HCT116 (cell line): ENCODE data around the gene ZNF83. TPM values are rescaled to one million over a fixed set of nuclear protein-coding genes. Genes with fewer than 3 reads are reported as not detected.
"Not testable (repeated sequence)": the region's sequence is repeated elsewhere in the genome, so short reads cannot be mapped to it uniquely, and the experiment has no call there.

Experiments
- ATAC-seq: fragments of 200-7000 bp; cut with Tn5 transposase; 2 replicates; pipeline ENCODE4 v1.9.1; 2020; ENCODE audit warnings: mild to moderate bottlenecking, moderate library complexity
- BruUV-seq: library from RNA; stranded (reverse); fragments of 400-500 nt; replicated peaks from 2 replicates; lab custom pipeline; 2021; lab: Mats Ljungman, UMichigan
- CTCF ChIA-PET: fragments of 300-600 bp; sonication (Branson Sonifier 250); formaldehyde crosslinking; loops from one replicate; lab custom pipeline; 2021; ENCODE audit warnings: antibody characterized with exemption; lab: Charles Lee
- POLR2A ChIA-PET: fragments of 300-600, 350-600 bp; sonication (Branson Sonifier 250); formaldehyde crosslinking; loops from one replicate; lab custom pipeline; 2021; ENCODE audit warnings: antibody characterized with exemption; lab: Charles Lee
- RAD21 ChIA-PET, 2 experiments: fragments of 300-600 bp; sonication (Branson Sonifier 250); formaldehyde crosslinking; loops; one replicate each; lab custom pipeline; 2023; ENCODE audit warnings: low total read pairs in 2 of 2; ENCODE audit not compliant: uncharacterized antibody in 2 of 2, unreplicated experiment in 2 of 2, low non-redundant PET in 1 of 2; lab: Charles Lee
- DNase-seq: peaks from one replicate; pipeline ENCODE4 v3.0.0-alpha.2; 2010; ENCODE audit warnings: low read depth, low spot score
- H2AFZ ChIP-seq: fragments of 200-600 bp; shearing (Covaris generic), sonication (generic); 2 replicates; pipeline ENCODE4 v1.6.1; 2017; ENCODE audit warnings: low read depth, mixed run types, mixed read lengths, antibody characterized with exemption, low read length; ENCODE audit not compliant: poor library complexity, severe bottlenecking
- H3K27ac ChIP-seq: 2 replicates; pipeline ENCODE4 v1.5.1; 2012; ENCODE audit warnings: low read depth, low read length
- H3K27me3 ChIP-seq: fragments of 200-600 bp; sonication (generic); 2 replicates; pipeline ENCODE4 v1.6.1; 2016; ENCODE audit warnings: mixed run types, low read length, mixed read lengths; ENCODE audit not compliant: insufficient read depth
- H3K36me3 ChIP-seq, 2 experiments: fragments of 200-500 bp in 1 of 2; fragments of 200-600 bp in 1 of 2; sonication (Bioruptor generic) in 1 of 2; sonication (generic) in 1 of 2; 2 replicates each; pipeline versions ENCODE4 v1.5.1 to v1.6.1; 2014 to 2016; ENCODE audit warnings: low read length in 2 of 2, inconsistent platforms in 1 of 2, mixed read lengths in 1 of 2, mixed run types in 1 of 2; ENCODE audit not compliant: insufficient read depth in 2 of 2, control insufficient read depth in 1 of 2
- H3K4me1 ChIP-seq, 2 experiments: fragments of 200-600 bp in 1 of 2; sonication (generic) in 1 of 2; 2 replicates each; pipeline versions ENCODE4 v1.5.1 to v1.6.1; 2012 to 2017; ENCODE audit warnings: low read length in 2 of 2, inconsistent platforms in 1 of 2, mild to moderate bottlenecking in 1 of 2, mixed read lengths in 1 of 2, mixed run types in 1 of 2, moderate library complexity in 1 of 2; ENCODE audit not compliant: insufficient read depth in 2 of 2, control insufficient read depth in 1 of 2
- H3K4me2 ChIP-seq: fragments of 200-600 bp; sonication (generic); 2 replicates; pipeline ENCODE4 v1.6.1; 2017; ENCODE audit warnings: mixed run types, low read length, mixed read lengths
- H3K4me3 ChIP-seq, 2 experiments: fragments of 200-600 bp in 1 of 2; sonication (generic) in 1 of 2; replicated peaks in 1 of 2; 2 replicates each; pipeline ENCODE4 v1.5.1; 2011 to 2016; ENCODE audit warnings: low read length in 2 of 2, control low read depth in 1 of 2, low read depth in 1 of 2, mild to moderate bottlenecking in 1 of 2, mixed read lengths in 1 of 2, mixed run types in 1 of 2
- H3K79me2 ChIP-seq: fragments of 200-600 bp; sonication (generic); 2 replicates; pipeline ENCODE4 v1.6.1; 2017; ENCODE audit warnings: mild to moderate bottlenecking, mixed run types, low read length, moderate library complexity, mixed read lengths; ENCODE audit not compliant: insufficient read depth
- H3K9ac ChIP-seq: fragments of 200-600 bp; sonication (generic); 2 replicates; pipeline ENCODE4 v1.6.1; 2016; ENCODE audit warnings: low read length, mixed read lengths
- H3K9me2 ChIP-seq: fragments of 200-600 bp; sonication (generic), shearing (Covaris generic); 2 replicates; pipeline ENCODE4 v1.6.1; 2017; ENCODE audit warnings: mixed run types, mild to moderate bottlenecking, moderate library complexity; ENCODE audit not compliant: insufficient read depth
- H3K9me3 ChIP-seq, 2 experiments: fragments of 200-500 bp in 1 of 2; fragments of 200-600 bp in 1 of 2; sonication (Bioruptor generic) in 1 of 2; sonication (generic) in 1 of 2; 2 replicates each; pipeline ENCODE4 v1.6.1; 2014 to 2017; ENCODE audit warnings: low read length in 2 of 2, mixed read lengths in 2 of 2, inconsistent platforms in 1 of 2, low read depth in 1 of 2, mild to moderate bottlenecking in 1 of 2, mixed run types in 1 of 2, moderate library complexity in 1 of 2; ENCODE audit not compliant: control insufficient read depth in 1 of 2, insufficient read depth in 1 of 2
- H4K20me1 ChIP-seq: fragments of 200-600 bp; sonication (generic), shearing (Covaris generic); 2 replicates; pipeline ENCODE4 v1.6.1; 2017; ENCODE audit warnings: mixed run types, mild to moderate bottlenecking, moderate library complexity; ENCODE audit not compliant: insufficient read depth
- CBX3 ChIP-seq: IDR thresholded peaks from 2 replicates; pipeline ENCODE4 v1.6.1; 2012; ENCODE audit warnings: low read depth
- CEBPB ChIP-seq: IDR thresholded peaks from 2 replicates; pipeline ENCODE4 v1.6.1; 2012; ENCODE audit warnings: low read depth
- EGR1 ChIP-seq: IDR thresholded peaks from 2 replicates; pipeline ENCODE4 v1.6.1; 2012; ENCODE audit warnings: low read depth
- EZH2phosphoT487 ChIP-seq: fragments of 200-600 bp; IDR thresholded peaks from 2 replicates; pipeline ENCODE4 v1.6.1; 2018; ENCODE audit warnings: antibody characterized with exemption, borderline replicate concordance
- FOSL1 ChIP-seq: IDR thresholded peaks from 2 replicates; pipeline ENCODE4 v1.6.1; 2012; ENCODE audit warnings: low read depth
- POLR2A ChIP-seq: IDR thresholded peaks from 2 replicates; pipeline ENCODE4 v1.7.0; 2011; ENCODE audit warnings: borderline replicate concordance; ENCODE audit not compliant: insufficient read depth, insufficient read length; ENCODE audit errors: extremely low read depth
- POLR2AphosphoS5 ChIP-seq: IDR thresholded peaks from 2 replicates; pipeline ENCODE4 v1.6.1; 2011; ENCODE audit warnings: mild to moderate bottlenecking, low read depth, low read length, moderate library complexity
- RAD21 ChIP-seq: IDR thresholded peaks from 2 replicates; pipeline ENCODE4 v1.6.1; 2012; ENCODE audit warnings: low read depth, mild to moderate bottlenecking
- SIN3A ChIP-seq: IDR thresholded peaks from 2 replicates; pipeline ENCODE4 v1.6.1; 2012; ENCODE audit warnings: low read depth
- SP1 ChIP-seq: IDR thresholded peaks from 2 replicates; pipeline ENCODE4 v1.6.1; 2012; ENCODE audit warnings: low read depth
- TCF7L2 ChIP-seq: IDR thresholded peaks from 2 replicates; pipeline ENCODE4 v1.7.0; 2011; ENCODE audit warnings: borderline replicate concordance, inconsistent platforms; ENCODE audit not compliant: insufficient read depth, insufficient read length; ENCODE audit errors: extremely low read depth
- YY1 ChIP-seq: IDR thresholded peaks from 2 replicates; pipeline ENCODE4 v1.6.1; 2011; ENCODE audit warnings: low read length, low read depth, moderate library complexity, mild to moderate bottlenecking; ENCODE audit not compliant: insufficient replicate concordance; ENCODE audit errors: extremely low read depth
- ZFX ChIP-seq: fragments of 450-650 bp; IDR thresholded peaks from 2 replicates; pipeline ENCODE4 v1.6.1; 2017
- intact Hi-C: fragments of 100-400 bp; cut with micrococcal nuclease; formaldehyde crosslinking; loops from 2 replicates; pipeline ENCODE4 v1.10.0; 2022
- total RNA-seq: library from RNA; stranded (reverse); gene quantifications from one replicate; pipeline ENCODE4 v1.2.1, GENCODE V29; 2021; ENCODE audit not compliant: unreplicated experiment

Gene ZNF83
- total RNA-seq, 1 experiment from 2014 or later, result 34.2 TPM

- no peak overlapping the region for H3K4me3 ChIP-seq
- no peaks in the 10 kb centered on the region for H3K36me3 ChIP-seq
- ATAC-seq (no peak), DNase-seq (no peak)
- POLR2A ChIA-PET, result no interaction called here
- H3K27me3 ChIP-seq, result no peaks in the 10 kb centered on the region
- CTCF ChIA-PET, result no interaction called here
- H3K9ac ChIP-seq, result no peak overlapping the region
- H3K9me3 ChIP-seq, result no peaks in the 10 kb centered on the region; a peak in 1 of 4 replicates
- no peak overlapping the region for H2AFZ ChIP-seq
- no peak overlapping the region for H3K4me2 ChIP-seq
- no peaks in the 10 kb centered on the region for H4K20me1 ChIP-seq
- no TSS peak for BruUV-seq
- intact Hi-C loops, result no loop called here
- H3K79me2 ChIP-seq, result no peaks in the 10 kb centered on the region
- H3K9me2 ChIP-seq, result no peaks in the 10 kb centered on the region
- no peak for TF ChIP-seq SP1
- TF ChIP-seq POLR2A, result no peak
- no peak for TF ChIP-seq RAD21
- no peak for TF ChIP-seq YY1
- TF ChIP-seq CBX3, result no peak
- TF ChIP-seq EGR1, result no peak
- TF ChIP-seq POLR2AphosphoS5, result no peak
- no peak for TF ChIP-seq EZH2phosphoT487
- TF ChIP-seq CEBPB, result no peak
- TF ChIP-seq SIN3A, result no peak
- TF ChIP-seq TCF7L2, result no peak
- no peak for TF ChIP-seq ZFX
- TF ChIP-seq FOSL1, result no peak
- TF ChIP-seq, all 23 proteins: peak for 0
- Histone ChIP-seq H3K4me1 (peaks cover 0 to 16% of the 10 kb centered on the region in 2 experiments; a peak in 2 of 4 replicates), H3K27ac (no peak overlapping the region)
- RAD21 ChIA-PET, result no interaction called here
Measured at GRCh38 chr19:52602941-52603340, 35.2 kb downstream of the ZNF83 start.

DNA sequence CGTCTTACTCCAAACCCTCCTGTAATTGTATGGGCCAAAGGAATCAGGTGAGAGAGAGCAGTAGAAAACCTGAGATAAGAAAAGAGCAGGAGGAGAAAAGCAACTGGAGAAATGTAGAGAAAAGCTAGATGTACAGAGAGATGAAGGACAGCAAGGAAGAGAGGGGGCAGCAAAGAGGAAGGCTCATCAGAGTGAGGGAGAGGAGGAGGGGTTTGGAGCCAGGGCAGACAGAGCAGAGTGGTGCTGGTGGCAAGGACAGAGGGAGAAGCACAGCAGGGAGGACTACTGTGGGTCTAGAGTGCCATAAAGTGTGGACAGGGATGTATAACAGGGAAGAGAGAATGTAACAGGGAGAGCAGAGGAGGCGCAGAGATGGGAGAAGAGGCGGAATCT lies 36.2 kb downstream of the ZNF83 start:
- peak overlapping the region; percentile 54 to 62 for H3K4me3 ChIP-seq
- intact Hi-C loops, ATAC-seq, H2AFZ ChIP-seq, BruUV-seq, CTCF ChIA-PET, H3K9me2 ChIP-seq, DNase-seq, H3K79me2 ChIP-seq, H3K36me3 ChIP-seq, H3K27ac ChIP-seq, H3K27me3 ChIP-seq, H4K20me1 ChIP-seq, H3K9me3 ChIP-seq, H3K9ac ChIP-seq: not testable (repeated sequence)
- POLR2A ChIA-PET, result interaction anchor here (0.7 kb wide), 1 partner anchor 629 kb away, joined by 3 read pairs; no protein-coding TSS in a partner anchor
- peaks cover 0 to 16% of the 10 kb centered on the region in 2 experiments; a peak in 2 of 4 replicates for H3K4me1 ChIP-seq
- H3K4me2 ChIP-seq, result peak overlapping the region; percentile 79
- RAD21 ChIA-PET, result interaction anchor here in 1 of 2 experiments (0.7 kb wide), 1 partner anchor 1068 kb away, joined by 3 read pairs; no protein-coding TSS in a partner anchor
